Stimulated activated CD4-positive, alpha-beta T cell treated with anti-CD3 and anti-CD28 coated beads, Interleukin-12 subunit alpha, Interleukin-12 subunit beta, amount 100 ng/mL, for 24 hours (primary cell): ENCODE data around the gene KHSRP.
A peak's percentile ranks its signal among the peaks of the same experiment; 100 is the strongest.

Source experiments
- DNase-seq, 2 experiments: peaks; one replicate each; pipeline ENCODE4 v3.0.0-alpha.2; 2020; ENCODE audit warnings: low read depth in 2 of 2

The KHSRP gene

GRCh38 chr19:6392221-6393073 lies 32.2 kb downstream of the KHSRP start:
- no peak for DNase-seq

DNA sequence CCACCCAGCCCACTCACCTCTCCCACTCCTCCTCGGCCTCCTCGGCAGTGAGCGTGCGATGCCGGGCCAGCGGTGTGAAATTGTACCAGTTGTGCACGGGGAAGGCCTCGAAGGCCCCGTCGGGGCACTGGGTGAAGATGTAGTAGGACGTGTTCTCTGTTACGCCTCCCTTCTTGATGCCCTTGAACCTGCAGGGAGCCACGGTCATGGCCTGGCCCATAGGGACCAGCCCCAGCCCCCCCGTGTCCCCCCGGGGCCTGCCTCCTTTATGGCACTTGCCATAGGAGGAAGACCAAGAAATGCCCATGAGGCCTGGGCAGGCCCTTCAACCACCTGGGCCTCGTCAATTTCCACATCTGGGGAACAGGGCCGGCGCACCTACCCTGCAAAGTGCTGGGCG lies 37.2 kb downstream of the KHSRP start:
- no peak for DNase-seq

- DNase-seq = no peak
These were observed 40.2 kb downstream of the KHSRP start for GRCh38 chr19:6384381-6384780.

GRCh38 chr19:6383188-6383587 lies 41.4 kb downstream of the KHSRP start:
- DNase-seq = no peak

GRCh38 chr19:6381030-6381750 lies 43.4 kb downstream of the KHSRP start:
- DNase-seq = no peak

GRCh38 chr19:6379744-6380143 lies 44.9 kb downstream of the KHSRP start:
- DNase-seq = no peak

- no peak for DNase-seq
These were observed 46.1 kb downstream of the KHSRP start for GRCh38 chr19:6378486-6378885.

DNA sequence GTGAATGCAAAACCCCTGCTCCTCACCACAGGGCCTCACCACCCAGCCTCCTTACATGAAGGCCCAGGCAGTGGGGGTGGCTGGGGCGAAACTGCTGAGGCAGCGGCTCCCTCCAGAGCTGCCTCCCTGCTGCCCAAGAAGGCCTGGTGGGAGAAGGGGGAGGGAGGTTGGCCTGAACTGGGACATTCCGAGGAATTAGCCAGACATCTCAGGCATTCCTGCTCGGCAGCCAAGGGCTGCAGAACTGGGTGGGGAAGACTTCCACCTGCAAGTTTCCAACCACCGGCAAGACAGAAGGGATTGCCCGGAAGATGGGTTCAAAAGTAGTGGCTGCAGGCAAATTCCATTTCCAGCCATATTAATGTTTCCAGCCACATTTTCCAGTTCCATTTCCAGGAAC lies 46.6 kb downstream of the KHSRP start:
- no peak for DNase-seq

- DNase-seq = no peak
These were observed 48.0 kb downstream of the KHSRP start for GRCh38 chr19:6376512-6377190.

- DNase-seq = no peak
These were observed 49.1 kb downstream of the KHSRP start, which contains the start of gene PSPN for GRCh38 chr19:6375411-6376010. TSS of gene PSPN (minus strand) at chr19:6375933. CDS start at chr19:6375849, 84 bp downstream.

- DNase-seq = no peak
These were observed 49.8 kb downstream of the KHSRP start for GRCh38 chr19:6374711-6375410.

- DNase-seq = no peak
These were observed 50.4 kb downstream of the KHSRP start for GRCh38 chr19:6374161-6374709.

GRCh38 chr19:6373813-6374108 lies 50.9 kb downstream of the KHSRP start:
- DNase-seq = no peak

DNA sequence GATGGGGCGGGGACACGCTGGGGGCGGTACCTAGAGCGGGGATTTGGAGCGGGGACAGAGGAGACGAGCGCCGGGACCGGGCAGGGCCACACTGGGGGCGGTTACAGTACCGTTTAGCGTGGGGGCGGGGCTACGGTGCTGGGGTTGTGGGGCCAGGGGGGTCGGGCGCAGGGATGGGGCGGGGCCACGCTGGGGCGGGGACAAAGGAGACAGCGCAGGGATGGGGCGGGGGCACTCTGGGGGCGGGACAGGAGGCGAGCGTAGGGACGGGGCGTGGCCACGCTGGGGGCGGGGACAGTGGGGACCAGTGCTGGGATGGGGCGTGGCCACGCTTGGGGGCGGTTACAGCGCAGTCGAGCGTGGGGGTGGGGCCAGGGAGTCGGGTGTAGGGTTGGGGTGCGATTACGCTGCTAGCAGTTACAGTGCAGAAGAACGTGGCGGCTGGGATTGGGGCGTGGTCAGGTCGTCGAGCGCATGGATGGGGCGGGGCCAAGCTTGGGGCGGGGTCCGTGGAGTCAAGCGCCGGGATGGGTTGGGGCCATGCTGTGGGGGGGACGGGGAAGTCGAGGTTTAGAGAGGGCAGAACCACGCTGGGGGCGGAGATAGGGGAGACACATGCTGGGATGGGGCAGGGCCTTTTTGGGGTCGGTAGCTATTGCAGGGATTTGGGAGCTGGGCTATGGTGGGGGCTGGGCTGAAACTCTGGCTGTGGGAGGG lies 51.4 kb downstream of the KHSRP start:
- peak; percentile 97 to 99 for DNase-seq

DNA sequence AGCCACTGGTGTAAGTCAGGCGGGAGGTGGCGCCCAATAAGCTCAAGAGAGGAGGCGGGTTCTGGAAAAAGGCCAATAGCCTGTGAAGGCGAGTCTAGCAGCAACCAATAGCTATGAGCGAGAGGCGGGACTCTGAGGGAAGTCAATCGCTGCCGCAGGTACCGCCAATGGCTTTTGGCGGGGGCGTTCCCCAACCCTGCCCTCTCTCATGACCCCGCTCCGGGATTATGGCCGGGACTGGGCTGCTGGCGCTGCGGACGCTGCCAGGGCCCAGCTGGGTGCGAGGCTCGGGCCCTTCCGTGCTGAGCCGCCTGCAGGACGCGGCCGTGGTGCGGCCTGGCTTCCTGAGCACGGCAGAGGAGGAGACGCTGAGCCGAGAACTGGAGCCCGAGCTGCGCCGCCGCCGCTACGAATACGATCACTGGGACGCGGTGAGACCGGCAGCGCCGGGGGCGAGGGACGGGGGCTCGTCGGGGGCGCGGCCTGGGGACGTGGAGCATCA lies 52.0 kb downstream of the KHSRP start, which contains the start of gene ALKBH7:
ALKBH7 (plus strand) TSS at position 201 of the 502 bp plus-strand sequence; CDS start at position 228, 27 bp downstream.
- peak; percentile 87 to 94 for DNase-seq

DNA sequence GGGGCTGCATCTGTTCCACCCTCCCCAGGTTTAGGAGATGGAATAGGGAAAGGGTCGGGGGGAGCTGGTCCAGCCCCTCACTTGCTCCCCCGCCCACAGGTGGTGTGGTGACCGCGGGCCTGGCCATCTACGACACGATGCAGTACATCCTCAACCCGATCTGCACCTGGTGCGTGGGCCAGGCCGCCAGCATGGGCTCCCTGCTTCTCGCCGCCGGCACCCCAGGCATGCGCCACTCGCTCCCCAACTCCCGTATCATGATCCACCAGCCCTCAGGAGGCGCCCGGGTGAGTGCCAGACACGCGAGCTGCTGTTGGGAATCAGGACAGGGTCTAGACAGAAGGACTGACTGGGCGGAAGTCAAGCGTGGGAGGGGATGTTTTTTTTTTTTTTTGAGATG lies 60.3 kb downstream of the KHSRP start:
- DNase-seq = no peak
